GM19455 (cell line): Measurements from ENCODE around the gene AGTR1.
"Not testable (repeated sequence)": the region's sequence is repeated elsewhere in the genome, so short reads cannot be mapped to it uniquely, and the experiment has no call there.

Experiments used
- ATAC-seq: cut with Tn5 transposase; IDR thresholded peaks from one replicate; pipeline ENCODE4 v1.9.1; 2021; ENCODE audit not compliant: unreplicated experiment

AGTR1 gene

DNA sequence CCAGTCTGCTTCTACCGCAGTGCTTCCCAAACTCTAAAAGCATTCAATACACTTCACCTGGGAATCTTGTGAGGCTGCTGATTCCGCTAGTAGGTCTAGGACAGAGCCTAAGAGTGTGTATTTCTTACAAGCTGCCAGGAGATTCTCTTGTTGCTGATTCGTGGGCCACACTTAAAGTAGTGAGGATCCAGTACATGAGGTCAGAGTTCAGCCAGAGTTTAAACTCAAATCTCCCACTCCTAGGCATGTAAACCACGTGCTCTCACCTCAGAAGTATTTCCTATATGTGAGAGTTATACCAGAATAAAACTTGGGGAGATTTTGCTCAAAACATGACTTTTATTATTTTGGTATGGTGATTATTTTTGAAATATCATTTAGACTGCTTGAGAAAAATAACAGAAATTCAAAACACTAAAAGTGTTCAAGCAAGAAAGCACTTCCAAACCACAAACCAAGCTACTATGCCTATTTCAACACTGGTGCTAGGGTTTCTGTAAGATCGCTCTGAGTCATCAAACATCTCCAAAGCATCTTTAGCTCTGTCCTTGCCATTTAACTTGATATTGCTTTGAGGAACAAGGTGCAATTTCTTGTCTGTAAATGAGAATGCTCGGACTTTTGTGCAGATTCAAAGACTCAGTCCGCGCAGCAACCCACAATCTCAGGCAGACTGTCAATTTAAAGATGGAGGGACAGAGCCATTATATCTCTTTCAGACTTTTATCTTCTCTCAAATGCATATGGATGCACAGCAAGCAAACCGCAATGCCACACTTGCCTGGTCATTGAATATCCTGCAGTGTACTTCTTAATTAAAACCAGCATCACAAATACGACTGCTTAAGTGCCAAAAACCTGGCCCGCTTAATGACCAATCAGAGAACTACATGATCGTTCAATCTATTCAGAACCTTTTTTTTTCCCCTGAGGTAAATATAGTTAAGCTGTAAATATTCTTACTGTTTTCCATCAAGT lies 59.8 kb downstream of the AGTR1 start:
- no peak for ATAC-seq

DNA sequence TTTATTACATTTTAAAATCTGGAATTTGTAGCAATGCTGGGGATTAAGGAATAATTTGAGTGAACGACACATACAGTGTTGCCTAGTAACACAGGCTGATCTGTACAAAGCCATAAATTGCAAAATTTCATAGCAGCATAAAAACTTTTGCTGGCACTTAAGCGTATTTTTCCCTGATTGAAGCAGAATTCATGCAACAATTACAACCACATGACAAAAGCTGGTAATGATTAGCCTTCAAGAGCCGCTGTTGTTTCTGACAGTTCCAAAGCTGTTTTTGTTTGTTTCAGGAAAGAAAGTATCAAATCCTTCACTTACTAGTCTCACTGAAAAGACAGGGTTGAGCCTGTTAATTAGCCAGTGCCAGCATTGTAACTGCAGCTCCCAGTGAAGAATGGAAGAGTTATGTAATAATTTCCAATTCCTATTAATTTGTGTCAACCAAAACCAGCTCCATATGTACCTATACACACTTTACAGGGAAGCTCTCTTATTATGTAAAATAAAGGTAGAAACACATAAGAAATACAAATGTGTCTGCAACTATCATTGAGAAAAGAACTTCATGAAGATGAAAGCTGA lies 60.7 kb downstream of the AGTR1 start:
- no peak for ATAC-seq

DNA sequence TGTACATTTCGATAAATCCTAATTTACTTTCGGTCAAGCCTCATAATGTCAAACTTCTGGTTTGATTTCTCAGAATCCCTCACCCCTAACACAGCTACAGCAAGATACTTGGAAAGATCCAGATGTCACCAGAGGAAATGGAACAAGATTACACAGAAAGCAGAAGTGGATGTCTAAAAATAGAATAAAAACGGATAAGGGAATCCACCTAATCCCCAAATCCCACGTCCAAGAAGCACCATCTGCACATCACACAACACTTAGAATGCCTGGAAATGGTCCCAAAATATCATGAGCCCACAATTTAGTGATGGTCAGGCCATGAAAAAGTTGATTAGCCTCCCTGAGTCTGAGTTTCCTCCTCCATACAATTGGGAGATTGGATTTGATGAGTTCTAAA lies 61.7 kb downstream of the AGTR1 start:
- no peak for ATAC-seq

DNA sequence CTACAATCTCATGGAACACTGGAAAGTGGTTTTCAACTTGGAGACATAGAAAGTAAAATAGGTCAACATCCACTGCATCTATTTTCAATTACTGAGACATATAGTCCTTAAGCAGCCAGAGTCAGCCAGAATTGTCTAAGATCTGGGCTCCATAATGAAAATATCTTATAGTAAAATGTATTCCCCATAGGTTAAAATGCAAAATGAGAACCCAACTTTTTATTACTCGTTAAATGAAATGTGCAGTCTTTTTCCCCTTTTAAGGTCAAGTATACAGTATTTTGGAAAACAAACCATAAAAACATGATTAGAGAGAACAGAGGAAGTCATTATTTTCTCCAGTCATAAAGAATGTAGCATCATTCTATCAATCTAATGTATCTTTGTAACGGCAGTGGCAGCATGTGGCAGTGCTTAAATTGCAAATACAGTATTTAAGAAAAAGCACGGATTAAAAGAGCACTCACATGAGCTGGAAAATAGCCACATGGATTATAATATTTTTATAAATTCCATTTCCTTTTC lies 65.5 kb downstream of the AGTR1 start:
- ATAC-seq = no peak

DNA sequence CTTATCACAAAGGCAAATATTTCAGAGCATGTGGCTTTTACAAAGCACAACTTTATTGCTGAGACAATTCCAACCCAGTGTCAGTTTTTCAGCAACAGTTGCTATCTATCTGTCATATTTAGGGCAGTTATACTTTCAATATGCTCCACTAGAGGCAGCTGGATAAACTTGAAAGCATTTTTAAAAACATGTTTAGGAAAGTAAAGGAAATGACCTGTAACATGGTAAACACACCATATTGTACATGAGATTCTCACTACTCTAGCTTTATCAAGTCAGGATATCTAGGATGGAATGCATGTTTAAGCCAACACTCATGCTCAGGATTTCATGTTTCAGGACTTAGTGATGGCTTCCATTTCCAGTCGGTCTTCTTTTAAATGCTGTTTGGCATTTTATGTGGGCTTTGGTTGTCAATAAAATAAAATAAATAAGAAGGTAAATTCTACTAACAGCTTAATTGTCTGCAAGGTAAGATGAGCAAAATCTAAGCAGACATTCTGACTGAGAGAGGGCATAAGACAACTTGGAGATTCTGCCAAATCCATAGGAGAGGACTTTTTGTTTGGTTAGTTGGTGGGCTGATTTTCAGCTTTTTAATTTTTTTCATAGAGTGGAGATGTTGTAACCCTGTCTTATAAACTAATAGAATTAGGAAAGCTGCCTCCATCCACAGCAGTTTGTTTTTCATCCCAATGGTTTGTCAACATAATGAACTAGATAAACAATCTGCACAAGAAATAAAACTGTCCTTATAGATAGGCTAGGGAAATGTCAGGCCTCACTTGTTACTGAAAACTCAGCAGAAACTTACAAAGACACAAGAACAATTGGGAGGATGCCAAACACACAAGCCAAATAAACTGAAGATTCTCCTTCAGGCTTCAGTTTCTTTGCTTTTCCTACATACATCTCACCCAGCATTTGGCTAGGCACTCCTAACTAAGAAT lies 66.6 kb downstream of the AGTR1 start:
- ATAC-seq = no peak

DNA sequence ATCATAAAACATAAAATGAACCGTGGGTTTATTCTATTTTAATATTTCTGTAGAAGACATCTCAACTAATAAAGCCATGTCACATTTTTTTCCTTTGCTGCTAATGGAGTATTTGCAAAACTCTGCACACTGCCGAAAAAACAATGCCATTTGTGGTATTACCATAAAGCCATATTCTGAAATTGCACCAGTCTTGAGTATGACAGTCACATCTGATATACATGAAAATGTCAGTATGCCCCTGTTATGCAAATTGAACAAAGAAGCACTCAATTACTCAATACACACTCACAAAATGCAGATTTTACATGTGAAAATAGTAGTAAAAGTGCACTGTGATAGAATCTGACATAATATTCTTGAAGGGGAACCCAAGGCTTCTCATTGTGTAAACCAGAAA lies 74.7 kb downstream of the AGTR1 start:
- no peak for ATAC-seq

DNA sequence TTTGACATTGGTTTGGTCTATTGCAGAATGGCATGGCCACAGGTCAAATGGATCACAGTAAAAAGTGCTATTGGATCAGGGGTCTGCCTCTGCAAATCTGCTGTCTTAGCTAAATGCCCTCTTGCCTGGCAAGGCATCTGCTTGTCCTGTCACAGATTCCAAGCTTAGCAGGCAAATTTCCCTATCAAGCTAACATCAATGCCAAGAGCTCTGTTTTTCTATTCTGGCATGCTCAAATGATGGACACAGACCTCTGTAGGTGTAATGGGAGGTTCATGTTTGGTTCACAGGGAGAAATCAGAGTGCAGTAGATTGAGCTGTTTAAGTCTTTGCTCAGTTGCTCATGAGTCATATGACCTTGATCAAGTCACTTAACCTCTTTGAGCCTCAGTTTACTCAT lies 75.1 kb downstream of the AGTR1 start:
- no peak for ATAC-seq

DNA sequence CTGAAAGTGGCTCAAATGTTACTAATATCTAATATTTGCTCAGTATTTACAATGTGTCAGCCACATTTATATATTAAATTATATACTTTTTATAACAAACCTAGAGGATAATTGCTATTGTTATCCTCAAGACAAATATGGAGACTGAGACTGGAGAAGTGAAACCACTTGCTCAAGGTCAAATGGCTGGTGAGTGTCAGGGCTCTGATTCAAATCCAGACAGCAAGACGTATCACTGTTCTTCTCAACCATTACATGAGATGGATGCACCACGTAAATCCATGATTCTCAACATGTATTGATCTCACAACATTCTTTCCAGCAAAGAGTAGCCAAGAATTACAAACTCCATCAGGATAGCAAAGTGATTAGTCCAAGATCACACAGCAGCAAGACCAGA lies 76.1 kb downstream of the AGTR1 start:
- ATAC-seq = no peak

DNA sequence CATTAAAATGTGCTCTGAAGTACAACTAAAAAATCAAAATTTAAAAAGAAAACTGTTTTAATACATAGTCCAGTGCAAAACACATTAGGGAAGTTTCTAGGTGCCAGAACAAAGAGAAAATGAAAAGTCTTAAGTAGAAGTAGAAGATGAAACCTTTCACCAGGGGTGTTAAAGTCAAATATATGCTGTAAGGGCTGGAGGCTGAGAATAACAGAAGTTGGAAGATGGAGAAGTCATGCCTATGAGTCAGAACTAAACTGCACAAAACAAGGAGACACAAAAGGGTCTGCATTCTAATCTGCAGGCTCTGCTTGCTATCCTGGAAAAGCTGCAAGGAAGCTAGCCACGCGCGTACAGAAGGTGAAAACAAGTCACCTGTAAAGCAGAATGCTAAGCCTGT lies 81.2 kb downstream of the AGTR1 start:
- ATAC-seq = no peak

DNA sequence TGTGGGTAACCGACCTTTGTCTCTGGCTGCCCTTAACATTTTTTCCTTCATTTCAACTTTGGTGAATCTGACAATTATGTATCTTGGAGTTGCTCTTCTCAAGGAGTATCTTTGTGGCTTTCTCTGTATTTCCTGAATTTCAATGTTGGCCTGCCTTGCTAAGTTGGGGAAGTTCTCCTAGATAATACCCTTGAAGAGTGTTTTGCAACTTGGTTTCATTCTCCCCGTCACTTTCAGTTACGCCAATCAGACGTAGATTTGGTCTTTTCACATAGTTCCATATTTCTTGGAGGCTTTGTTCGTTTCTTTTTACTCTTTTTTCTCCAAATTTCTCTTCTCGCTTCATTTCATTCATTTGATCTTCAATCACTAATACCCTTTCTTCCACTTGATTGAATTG lies 87.3 kb downstream of the AGTR1 start:
- not testable (repeated sequence) for ATAC-seq

DNA sequence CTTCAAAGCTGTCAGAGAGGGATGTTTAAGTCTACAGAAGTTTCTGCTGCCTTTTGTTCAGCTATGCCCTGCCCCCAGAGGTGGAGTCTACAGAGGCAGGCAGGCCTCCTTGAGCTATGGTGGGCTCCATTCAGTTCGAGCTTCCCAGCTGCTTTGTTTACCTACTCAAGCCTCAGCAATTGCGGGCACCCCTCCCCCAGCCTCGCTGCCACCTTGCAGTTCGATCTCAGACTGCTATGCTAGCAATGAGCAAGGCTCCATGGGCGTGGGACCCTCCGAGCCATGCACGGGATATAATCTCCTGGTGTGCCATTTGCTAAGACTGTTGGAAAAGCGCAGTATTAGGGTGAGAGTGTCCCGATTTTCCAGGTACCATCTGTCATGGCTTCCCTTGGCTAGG lies 88.5 kb downstream of the AGTR1 start:
- ATAC-seq = not testable (repeated sequence)

DNA sequence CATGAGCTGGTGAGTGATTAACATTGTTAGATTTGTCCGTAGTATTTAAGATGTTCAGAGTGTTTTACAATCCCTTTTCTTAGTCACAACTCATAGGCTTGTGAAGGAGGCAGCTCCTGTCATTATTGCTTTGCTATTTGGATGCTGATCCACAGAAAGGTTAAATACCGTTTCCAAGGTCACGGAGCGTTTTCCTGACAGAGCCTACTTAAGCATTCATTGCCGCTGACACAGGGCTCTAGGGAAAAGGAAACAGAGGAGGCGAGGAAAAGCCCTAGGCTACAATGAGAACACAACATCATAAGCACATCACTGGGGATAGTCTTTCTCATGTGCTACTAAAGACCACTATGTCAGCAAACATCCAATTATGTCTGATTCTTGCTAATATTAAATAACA lies 91.4 kb downstream of the AGTR1 start:
- no peak for ATAC-seq

DNA sequence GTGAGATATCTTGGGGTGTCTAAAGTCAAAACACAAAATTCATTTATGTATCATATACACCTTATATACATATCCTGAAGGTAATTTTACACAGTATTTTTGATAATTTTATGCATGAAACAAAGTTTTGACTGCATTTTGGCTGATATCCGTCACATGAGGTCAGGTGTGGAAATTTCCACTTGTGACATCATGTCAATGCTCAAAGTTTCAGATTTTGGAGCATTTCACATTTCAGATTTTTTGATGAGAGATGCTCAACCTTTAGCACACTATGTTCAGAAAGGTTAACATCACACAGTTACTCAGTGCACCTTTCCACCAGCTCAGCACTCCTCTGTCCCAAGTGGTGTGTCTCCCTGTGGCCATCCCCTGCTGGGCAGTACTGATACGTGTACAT lies 92.2 kb downstream of the AGTR1 start:
- no peak for ATAC-seq

DNA sequence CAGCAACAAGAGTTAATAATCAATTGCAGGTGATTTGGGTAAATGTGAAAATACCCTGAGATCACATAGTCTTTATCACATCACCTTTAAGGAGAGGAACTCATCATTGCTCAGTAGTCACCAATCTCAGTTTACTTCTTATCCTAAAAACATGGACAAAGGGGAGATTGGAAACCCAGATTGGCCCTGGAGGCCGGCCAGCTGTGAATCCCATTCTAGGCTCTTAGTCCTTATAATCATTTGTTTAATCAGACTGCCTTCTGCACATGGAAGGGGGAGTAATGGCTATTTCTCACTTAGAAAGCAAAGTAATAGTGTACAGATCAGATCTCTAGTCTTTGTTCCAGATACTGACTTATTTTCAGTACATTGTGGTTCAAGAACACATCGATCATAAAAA lies 92.7 kb downstream of the AGTR1 start:
- ATAC-seq = no peak

DNA sequence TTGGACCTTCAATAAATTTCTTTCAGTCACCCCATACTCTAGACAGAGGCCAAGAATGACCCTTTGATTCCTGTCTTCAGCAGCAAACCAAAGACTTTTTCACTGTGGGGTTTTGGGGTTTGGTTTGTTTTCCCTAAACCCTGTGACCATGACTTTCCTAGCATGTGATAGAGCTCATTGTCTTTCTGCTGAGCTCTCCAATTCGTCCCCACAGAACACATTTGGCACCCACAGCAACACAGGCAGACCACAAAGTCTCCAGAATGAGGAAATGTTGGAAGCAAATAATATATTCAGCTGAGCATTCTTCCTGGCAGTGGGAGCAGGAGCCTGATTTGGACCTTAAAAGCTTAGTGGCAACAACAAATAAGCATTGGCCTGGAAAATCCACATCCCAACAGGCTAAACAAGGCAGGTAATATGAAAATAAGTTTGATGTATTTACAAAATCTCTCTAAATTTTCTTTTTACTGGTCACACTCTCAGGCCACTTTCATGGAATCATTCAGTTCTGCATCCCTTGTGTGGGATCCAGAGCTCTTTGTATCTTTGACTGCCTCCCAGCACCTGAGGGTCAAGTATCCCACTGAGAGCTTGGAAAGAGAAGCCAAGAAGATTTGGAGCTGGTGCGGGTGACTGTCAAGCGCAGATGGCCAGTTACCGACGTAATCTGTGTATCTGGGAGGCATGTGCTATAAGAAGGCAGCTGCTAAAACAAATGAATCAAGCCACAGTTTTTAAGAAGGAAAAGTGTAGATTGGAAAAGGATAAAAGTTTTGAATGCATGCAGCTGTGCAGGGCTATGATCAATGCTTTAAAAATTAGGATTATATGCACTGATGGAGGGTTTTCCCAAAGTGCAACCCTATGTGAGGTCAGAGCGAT lies 93.4 kb downstream of the AGTR1 start:
- ATAC-seq = no peak

DNA sequence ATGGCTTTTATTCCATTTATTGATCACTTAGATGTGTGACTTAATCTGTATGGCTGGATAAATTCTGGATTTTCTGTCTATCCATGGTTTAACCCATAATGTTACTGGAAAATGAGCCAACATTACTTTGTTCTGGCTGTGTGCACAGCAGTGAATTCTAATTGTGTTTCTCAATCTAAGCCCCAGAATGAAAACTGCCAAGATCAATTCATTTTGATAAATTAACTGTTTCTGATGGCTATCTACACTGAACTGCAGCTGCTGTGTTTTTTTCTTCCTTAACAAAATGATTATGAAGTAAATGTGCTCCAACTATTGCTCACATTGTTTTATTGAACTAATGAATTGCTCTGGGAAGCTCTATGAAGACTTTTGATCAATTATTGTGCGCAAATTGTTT lies 94.2 kb downstream of the AGTR1 start:
- ATAC-seq = no peak

DNA sequence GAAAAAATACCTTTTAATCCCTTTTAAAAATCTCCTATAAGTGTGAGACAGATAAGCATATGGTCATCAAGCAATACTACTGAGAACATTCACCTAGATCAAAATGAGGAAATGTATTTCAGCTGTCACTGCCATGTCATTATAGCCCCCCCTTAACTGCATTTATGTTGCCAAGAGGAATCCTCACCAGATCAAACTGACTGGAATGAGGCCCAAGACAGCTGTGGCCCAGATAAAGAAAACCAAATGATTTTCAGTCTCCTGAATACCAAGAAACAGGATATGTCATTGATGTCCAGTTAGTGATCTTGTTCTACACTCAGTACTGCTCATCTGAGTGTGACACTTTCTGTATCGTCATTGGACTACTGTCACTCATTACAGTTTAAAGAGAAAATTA lies 94.8 kb downstream of the AGTR1 start:
- ATAC-seq = no peak
